OCI-LY7 (cell line): Measurements from ENCODE around the gene MS4A10.

ENCODE experiments used
- CTCF ChIP-seq: fragments of 200-600 bp; sonication (generic); conservative IDR thresholded peaks from 2 replicates; pipeline ENCODE4 v1.5.1; 2014; ENCODE audit warnings: mild to moderate bottlenecking, antibody characterized with exemption, low read length, moderate library complexity, mixed read lengths
- EZH2phosphoT487 ChIP-seq: fragments of 200-600 bp; sonication (generic); IDR thresholded peaks from 2 replicates; pipeline ENCODE4 v1.6.1; 2018; ENCODE audit warnings: low read depth, borderline replicate concordance, mild to moderate bottlenecking, mixed run types, antibody characterized with exemption, low read length, moderate library complexity, mixed read lengths

GRCh38 chr11:60783141-60783484, 2.0 kb upstream of the MS4A10 start:
- no peak for TF ChIP-seq CTCF
- no peak for TF ChIP-seq EZH2phosphoT487
